OCI-LY1 (cell line): ENCODE measurements around the gene F10.
"Not testable (repeated sequence)": the region's sequence is repeated elsewhere in the genome, so short reads cannot be mapped to it uniquely, and the experiment has no call there.

ENCODE experiments used
- EZH2 ChIP-seq: fragments of 200-600 bp; sonication (generic), shearing (Covaris generic); IDR thresholded peaks from 2 replicates; pipeline ENCODE4 v1.8.0; 2017; ENCODE audit warnings: borderline replicate concordance, mixed run types, mild to moderate bottlenecking, antibody characterized with exemption, low read length, moderate library complexity, mixed read lengths
- TF ChIP-seq, protein P1 (sequence below): fragments of 200-600 bp; sonication (generic), shearing (Covaris generic); IDR thresholded peaks from 2 replicates; pipeline ENCODE4 v1.5.1; 2017; ENCODE audit warnings: mild to moderate bottlenecking, antibody characterized with exemption, low read length, moderate library complexity, mixed read lengths

DNA sequence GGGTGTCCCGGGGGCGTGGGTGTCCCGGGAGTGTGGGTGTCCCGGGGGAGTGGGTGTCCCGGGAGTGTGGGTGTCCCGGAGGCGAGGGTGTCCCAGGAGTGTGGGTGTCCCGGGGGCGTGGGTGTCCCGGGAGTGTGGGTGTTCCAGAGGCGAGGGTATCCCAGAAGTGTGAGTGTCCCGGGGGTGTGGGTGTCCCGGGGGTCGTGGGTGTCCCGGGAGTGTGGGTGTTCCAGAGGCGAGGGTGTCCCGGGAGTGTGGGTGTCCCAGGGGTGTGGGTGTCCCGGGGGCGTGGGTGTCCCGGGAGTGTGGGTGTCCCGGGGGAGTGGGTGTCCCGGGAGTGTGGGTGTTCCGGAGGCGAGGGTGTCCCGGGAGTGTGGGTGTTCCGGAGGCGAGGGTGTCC, 14.1 kb upstream of the F10 start:
- TF ChIP-seq, protein P1, sequence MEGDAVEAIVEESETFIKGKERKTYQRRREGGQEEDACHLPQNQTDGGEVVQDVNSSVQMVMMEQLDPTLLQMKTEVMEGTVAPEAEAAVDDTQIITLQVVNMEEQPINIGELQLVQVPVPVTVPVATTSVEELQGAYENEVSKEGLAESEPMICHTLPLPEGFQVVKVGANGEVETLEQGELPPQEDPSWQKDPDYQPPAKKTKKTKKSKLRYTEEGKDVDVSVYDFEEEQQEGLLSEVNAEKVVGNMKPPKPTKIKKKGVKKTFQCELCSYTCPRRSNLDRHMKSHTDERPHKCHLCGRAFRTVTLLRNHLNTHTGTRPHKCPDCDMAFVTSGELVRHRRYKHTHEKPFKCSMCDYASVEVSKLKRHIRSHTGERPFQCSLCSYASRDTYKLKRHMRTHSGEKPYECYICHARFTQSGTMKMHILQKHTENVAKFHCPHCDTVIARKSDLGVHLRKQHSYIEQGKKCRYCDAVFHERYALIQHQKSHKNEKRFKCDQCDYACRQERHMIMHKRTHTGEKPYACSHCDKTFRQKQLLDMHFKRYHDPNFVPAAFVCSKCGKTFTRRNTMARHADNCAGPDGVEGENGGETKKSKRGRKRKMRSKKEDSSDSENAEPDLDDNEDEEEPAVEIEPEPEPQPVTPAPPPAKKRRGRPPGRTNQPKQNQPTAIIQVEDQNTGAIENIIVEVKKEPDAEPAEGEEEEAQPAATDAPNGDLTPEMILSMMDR, result not testable (repeated sequence)
- TF ChIP-seq EZH2, result not testable (repeated sequence)
